Esophagus squamous epithelium (tissue), 4 donors: ENCODE data around the gene DDAH1.

Experiments used
- CTCF ChIP-seq, 6 experiments: fragments of 450-650 bp in 4 of 6; fragments of 200-600 bp in 2 of 6; sonication (generic) in 2 of 6; IDR thresholded peaks; one replicate each; pipeline ENCODE4 v1.5.1; 2016 to 2019; ENCODE audit warnings: antibody characterized with exemption in 6 of 6, mild to moderate bottlenecking in 4 of 6, moderate library complexity in 4 of 6
- POLR2A ChIP-seq, 4 donors: fragments of 450-650 bp; IDR thresholded peaks; one replicate each; pipeline ENCODE4 v1.6.1; 2017; ENCODE audit warnings: antibody characterized with exemption in 4 of 4, mild to moderate bottlenecking in 4 of 4, moderate library complexity in 3 of 4

GRCh38 chr1:85339089-85339488, 125.9 kb downstream of the DDAH1 start:
- TF ChIP-seq POLR2A (IDR thresholded peaks at IDR 0.05) (no peak), CTCF (IDR thresholded peaks at IDR 0.05) (no peak)
